IPS DF 6.9 (cell line): ENCODE results near the gene SLC22A23.

Source experiments
- DNase-seq: peaks from one replicate; pipeline ENCODE4 v3.0.0-alpha.2; 2013; ENCODE audit warnings: low read depth, low spot score
- H3K27ac ChIP-seq: one replicate; pipeline ENCODE4 v1.5.1; 2013; ENCODE audit warnings: low read length, control low read depth
- H3K27me3 ChIP-seq: 2 replicates; pipeline ENCODE4 v1.6.1; 2013; ENCODE audit warnings: mild to moderate bottlenecking, low read length; ENCODE audit not compliant: control insufficient read depth, insufficient read depth
- H3K36me3 ChIP-seq: 2 replicates; pipeline ENCODE4 v1.6.1; 2013; ENCODE audit warnings: low read length; ENCODE audit not compliant: control insufficient read depth, insufficient read depth
- H3K4me1 ChIP-seq: 2 replicates; pipeline ENCODE4 v1.6.1; 2013; ENCODE audit warnings: low read length; ENCODE audit not compliant: control insufficient read depth, insufficient read depth
- H3K4me3 ChIP-seq: 2 replicates; pipeline ENCODE4 v1.5.1; 2013; ENCODE audit warnings: mild to moderate bottlenecking, low read length
- H3K9me3 ChIP-seq: 2 replicates; pipeline ENCODE4 v1.6.1; 2013; ENCODE audit warnings: low read length, inconsistent platforms; ENCODE audit not compliant: control insufficient read depth, insufficient read depth
- WGBS: extraction: QIAGEN DNeasy Blood & Tissue Kit; methylation state at CpG from one replicate; pipeline ENCODE4 v1.1.7; 2013; ENCODE audit warnings: mixed read lengths, missing lambda C conversion rate; ENCODE audit not compliant: insufficient read length, insufficient coverage; 5-methylcytosine and 5-hydroxymethylcytosine counted together

The SLC22A23 gene

DNA sequence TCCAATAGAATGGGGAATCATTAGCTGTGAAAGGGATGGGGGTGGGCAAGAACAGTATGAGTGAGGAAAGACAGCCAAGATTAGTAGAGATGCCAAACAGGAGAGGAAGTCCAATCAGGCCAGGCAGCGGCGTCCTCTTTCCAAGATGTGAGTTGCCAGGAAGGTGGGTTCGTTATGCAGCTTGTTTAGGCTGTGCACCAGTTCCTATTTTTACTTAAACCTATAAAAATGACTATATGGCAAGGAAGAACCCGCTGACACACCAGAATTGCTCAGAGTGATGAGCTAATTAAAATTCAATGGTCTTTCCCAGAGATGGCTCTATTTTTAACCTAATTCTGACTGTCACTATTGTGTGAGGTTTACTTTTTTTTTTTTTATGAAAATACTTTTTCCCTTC lies 88.2 kb downstream of the SLC22A23 start:
- DNase-seq: no peak
- Histone ChIP-seq H3K4me3 (no peak overlapping the region), H3K4me1 (peaks cover 4% of the 10 kb centered on the region), H3K9me3 (no peaks in the 10 kb centered on the region), H3K27ac (no peak overlapping the region), H3K27me3 (no peaks in the 10 kb centered on the region), H3K36me3 (no peaks in the 10 kb centered on the region)
- no CpG with 5 or more reads among the region's 4 CpGs for WGBS

DNA sequence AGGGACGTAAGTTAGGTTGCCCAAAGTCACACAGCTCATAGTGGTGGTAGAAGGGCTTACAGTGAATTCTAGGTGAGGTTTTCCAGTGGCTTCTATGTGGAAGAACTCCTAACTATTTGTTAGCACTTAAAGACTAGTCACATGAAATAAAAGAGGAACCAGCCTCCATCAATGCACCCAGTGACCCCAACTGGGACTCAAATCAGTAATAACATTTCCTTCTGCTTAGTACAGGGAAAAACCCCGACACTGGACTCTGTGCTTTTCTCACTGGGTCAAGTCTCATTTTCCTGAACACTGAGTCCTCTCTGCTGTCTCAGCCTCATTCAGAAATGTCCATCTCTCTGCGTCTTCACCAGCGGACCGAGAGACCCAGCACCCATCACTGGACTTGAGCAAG lies 89.2 kb downstream of the SLC22A23 start:
- H3K27ac ChIP-seq: no peak overlapping the region
- no CpG with 5 or more reads among the region's 5 CpGs for WGBS

DNA sequence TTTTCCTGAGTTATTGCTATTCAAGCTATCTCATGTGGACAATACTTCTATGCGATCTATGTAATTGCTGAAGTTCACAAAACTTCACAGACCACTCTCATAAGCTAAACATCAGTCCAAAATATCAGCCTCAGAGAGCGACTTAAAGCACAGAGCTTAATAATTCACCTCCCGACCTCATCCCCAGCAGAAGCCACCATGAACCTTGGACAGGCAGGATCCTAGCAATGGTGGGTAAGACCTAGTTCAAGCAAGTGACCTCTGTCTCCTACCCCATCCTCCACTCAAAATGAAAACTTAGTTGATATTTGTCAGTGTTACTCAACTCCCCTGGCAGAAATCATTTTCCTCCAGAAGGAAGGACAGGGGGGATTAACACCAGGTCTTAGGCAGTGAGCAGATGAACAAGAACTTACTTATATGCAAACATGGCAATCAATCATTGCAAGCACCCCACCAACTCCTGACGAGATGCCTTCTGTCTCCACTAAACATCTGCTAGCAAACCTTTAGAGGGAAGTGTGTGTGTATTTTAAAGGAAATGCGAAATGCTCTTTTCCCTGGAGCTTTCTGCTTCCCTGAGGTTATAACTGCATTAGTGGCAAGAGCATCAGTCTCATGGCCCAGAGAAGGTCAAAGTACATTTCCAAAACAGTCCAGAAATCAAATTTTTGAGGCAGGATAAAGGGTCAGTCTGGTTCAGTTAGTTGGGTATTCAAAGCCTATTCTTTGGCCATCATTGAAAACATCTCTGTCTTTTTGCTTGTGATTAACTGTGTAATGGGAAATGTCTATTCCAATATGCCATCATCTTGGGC lies 90.0 kb downstream of the SLC22A23 start:
- no peak overlapping the region for H3K4me3 ChIP-seq
- H3K9me3 ChIP-seq: no peaks in the 10 kb centered on the region
- DNase-seq: no peak
- peaks cover 3% of the 10 kb centered on the region for H3K4me1 ChIP-seq
- no peaks in the 10 kb centered on the region for H3K36me3 ChIP-seq
- H3K27me3 ChIP-seq: no peaks in the 10 kb centered on the region
- no CpG with 5 or more reads among the region's 5 CpGs for WGBS
- no peak overlapping the region for H3K27ac ChIP-seq

More for the DNA sequence above, 89.2 kb downstream of the SLC22A23 start:
- no peak overlapping the region for H3K4me3 ChIP-seq
- peaks cover 5% of the 10 kb centered on the region for H3K4me1 ChIP-seq
- no peaks in the 10 kb centered on the region for H3K9me3 ChIP-seq
- DNase-seq: no peak
- H3K36me3 ChIP-seq: no peaks in the 10 kb centered on the region
- no peaks in the 10 kb centered on the region for H3K27me3 ChIP-seq

DNA sequence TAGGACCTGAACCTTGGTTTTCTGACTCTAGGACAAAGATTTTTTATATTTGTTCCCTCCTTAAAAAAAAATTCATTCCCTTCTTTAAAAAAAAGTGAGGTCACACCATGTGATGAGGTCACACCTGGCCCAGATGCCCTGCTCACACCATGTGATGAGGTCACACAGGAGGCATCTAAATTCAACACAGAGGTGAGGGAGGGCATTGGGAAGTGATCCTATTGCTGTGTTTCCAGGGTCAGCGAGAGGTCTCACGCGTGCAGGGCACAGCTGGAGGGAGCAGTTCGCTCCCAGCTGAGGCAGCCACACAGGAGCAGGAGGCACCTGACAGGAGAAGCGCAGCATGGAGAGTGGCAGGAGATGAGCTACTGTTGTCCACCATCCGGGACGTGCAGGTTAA lies 92.5 kb downstream of the SLC22A23 start:
- peaks cover 4% of the 10 kb centered on the region; the same call in 1 of the 2 replicates for H3K4me1 ChIP-seq
- H3K36me3 ChIP-seq: no peaks in the 10 kb centered on the region
- WGBS: no CpG with 5 or more reads among the region's 7 CpGs
- H3K27ac ChIP-seq: no peak overlapping the region
- DNase-seq: no peak
- H3K27me3 ChIP-seq: no peaks in the 10 kb centered on the region
- H3K9me3 ChIP-seq: no peaks in the 10 kb centered on the region
- no peak overlapping the region for H3K4me3 ChIP-seq

DNA sequence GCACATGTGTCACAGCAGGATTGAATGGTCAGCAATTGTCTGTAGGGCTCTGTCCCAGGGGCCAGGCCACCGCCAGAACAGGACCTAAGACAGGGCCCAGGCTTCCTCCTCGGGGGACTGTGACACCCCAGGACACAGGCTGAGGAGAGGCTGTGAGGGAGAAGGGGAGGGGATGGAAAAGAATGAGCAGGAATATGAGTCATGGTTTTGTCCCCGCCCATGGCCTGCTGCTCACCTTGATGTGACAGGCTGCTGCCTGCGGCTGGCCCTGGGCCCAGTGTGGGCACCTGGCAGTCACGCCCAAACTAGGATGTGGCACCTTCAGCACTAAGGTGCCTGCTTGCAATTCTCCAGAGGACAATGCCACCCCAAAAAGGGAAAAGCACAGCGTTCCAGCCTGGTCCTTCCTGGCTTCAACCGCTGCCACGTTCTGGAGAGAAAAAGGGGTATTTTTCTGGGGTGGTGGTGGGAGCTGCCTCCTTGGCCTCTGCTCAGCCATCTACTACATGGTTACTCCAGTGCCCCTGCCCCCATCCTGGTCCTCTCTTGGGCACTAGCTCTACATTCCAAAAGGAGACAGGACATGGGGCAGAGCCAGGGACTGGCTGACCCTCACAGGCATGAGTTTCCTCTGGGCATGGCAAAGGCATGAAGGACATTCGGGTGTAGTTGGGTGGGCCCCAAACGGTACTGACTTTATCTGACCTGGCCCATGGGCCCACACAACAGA lies 93.4 kb downstream of the SLC22A23 start:
- Histone ChIP-seq H3K4me3 (no peak overlapping the region), H3K27ac (no peak overlapping the region), H3K36me3 (no peaks in the 10 kb centered on the region), H3K27me3 (no peaks in the 10 kb centered on the region), H3K4me1 (peaks cover 4% of the 10 kb centered on the region; the same call in 1 of the 2 replicates), H3K9me3 (no peaks in the 10 kb centered on the region)
- no CpG with 5 or more reads among the region's 10 CpGs for WGBS
- no peak for DNase-seq

DNA sequence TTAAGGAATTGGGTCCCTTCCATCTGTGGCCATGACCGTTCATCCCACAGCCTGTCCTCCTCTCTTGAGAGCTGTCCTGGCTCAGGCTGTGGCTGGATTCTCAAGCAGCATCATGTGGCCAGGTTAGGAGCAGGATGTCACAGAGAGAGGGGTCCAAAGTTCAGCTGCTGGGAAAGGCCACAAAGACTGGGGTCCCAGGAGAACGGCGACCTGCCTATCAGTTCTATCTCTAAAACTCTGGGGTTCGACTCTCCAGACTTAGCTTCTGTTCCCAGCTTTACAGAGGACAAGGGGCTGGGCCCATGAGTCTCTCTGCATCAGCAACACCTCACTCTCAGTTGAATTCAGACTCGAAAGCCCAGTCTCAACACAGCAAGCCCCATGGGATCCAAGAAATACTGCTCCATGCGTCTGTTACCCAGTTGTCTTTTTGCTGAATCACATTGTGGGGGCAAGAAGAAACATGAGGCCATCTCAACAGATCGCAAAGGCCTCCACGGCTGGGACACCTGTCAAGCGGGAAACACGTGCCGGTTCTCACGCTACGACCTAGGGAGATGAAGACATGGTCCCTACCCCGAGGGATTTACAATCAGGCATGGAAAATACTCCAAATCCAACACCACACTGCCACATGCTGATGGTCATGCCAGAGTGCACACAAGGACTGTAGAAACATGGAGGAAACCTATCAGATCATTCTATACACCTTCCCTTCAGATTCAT lies 95.4 kb downstream of the SLC22A23 start:
- no peak overlapping the region for H3K4me3 ChIP-seq
- H3K27me3 ChIP-seq: no peaks in the 10 kb centered on the region
- no peak overlapping the region for H3K27ac ChIP-seq
- WGBS: no CpG with 5 or more reads among the region's 14 CpGs
- no peaks in the 10 kb centered on the region for H3K36me3 ChIP-seq
- no peak for DNase-seq
- peaks cover 4% of the 10 kb centered on the region; the same call in 1 of the 2 replicates for H3K4me1 ChIP-seq
- H3K9me3 ChIP-seq: no peaks in the 10 kb centered on the region

DNA sequence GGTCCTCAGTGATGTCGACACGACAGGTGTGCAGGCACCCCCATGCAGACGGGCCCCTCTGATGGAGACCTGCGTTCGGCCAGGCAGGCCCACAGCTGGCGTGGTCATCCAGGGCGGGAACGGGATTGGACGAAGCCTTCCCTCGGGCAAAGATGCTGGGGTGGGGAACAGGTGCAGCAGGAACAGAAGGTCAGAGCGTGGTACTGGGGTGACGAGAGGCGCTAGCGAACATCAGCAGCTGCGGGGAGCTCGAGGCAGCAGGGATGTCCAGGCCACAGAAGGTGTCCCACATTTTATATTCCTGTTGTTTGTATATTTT lies 96.2 kb downstream of the SLC22A23 start:
- no peaks in the 10 kb centered on the region for H3K36me3 ChIP-seq
- H3K4me3 ChIP-seq: no peak overlapping the region
- DNase-seq: no peak
- H3K4me1 ChIP-seq: peaks cover 4% of the 10 kb centered on the region; the same call in 1 of the 2 replicates
- WGBS: no CpG with 5 or more reads among the region's 16 CpGs
- H3K27ac ChIP-seq: no peak overlapping the region
- no peaks in the 10 kb centered on the region for H3K27me3 ChIP-seq
- H3K9me3 ChIP-seq: no peaks in the 10 kb centered on the region

DNA sequence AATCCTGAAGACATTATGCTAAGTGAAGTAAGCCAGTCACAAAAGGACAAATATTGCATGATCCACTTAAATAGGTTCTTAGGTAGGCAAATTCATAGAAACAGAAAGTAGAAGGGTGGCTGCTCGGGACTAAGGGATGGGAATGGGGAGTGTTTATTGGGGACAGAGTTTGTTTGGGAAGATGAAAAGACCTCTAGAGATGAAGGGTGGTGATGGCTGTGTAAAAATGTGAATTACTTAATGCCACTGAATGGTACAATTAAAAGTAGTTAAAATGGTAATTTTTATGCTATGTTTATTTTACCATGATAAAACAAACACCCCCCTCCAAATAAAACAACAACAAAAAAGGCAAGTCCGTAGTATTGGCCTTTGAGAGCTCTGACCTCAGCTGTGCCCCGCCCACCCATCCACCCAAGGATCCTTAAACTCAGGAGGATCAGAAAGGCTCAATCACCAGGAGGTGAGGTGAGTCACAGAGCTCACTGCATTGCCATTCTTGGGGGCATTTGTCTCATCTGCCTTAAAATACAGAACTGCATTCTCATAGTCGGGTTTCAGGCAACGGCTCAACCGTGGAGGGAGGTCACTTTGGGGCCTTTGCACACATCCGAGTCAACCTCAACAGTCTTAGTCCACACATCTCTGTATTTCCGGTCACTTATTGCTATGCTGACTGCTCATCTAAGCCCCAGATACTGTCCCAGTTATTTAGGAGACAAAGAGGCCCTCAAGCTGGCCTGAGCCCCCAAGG lies 96.7 kb downstream of the SLC22A23 start:
- no peaks in the 10 kb centered on the region for H3K36me3 ChIP-seq
- DNase-seq: no peak
- no peak overlapping the region for H3K4me3 ChIP-seq
- no peaks in the 10 kb centered on the region for H3K27me3 ChIP-seq
- no peak overlapping the region for H3K27ac ChIP-seq
- no CpG with 5 or more reads among the region's 8 CpGs for WGBS
- H3K4me1 ChIP-seq: peaks cover 4% of the 10 kb centered on the region; the same call in 1 of the 2 replicates
- no peaks in the 10 kb centered on the region for H3K9me3 ChIP-seq

DNA sequence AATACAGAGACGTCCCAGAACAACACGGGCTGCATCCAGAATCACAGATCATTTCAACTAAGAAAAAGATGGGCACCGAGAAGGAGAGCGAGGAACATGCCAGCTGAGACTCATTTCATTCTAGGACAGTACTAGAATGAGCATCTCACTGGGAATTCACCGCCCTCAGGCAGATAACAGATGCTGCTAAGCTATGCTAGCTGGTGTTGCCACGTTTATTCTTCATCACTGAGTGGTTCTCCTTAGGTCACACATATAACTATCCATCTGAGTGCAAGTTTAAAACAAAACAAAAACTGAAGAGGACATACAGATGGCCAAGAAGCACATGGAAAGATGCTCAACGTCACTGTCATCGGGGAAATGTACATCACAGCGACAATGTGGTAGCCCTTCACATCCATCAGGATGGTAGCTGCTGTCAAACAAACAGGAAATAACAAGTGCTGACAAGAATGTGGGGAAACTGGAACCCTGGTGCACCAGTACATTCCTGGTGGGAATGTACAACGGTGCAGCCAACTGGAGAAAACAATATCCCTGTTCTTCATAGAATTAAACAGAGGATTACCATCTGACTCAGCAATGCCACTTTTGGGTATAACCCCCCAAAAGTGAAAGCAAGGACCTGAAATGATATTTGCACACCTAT lies 97.6 kb downstream of the SLC22A23 start:
- WGBS: no CpG with 5 or more reads among the region's 10 CpGs
- Histone ChIP-seq H3K4me1 (peaks cover 4% of the 10 kb centered on the region; the same call in 1 of the 2 replicates), H3K27ac (no peak overlapping the region), H3K36me3 (no peaks in the 10 kb centered on the region), H3K27me3 (no peaks in the 10 kb centered on the region), H3K4me3 (no peak overlapping the region), H3K9me3 (no peaks in the 10 kb centered on the region)
- DNase-seq: no peak
